T-helper 2 cell treated with Interferon-gamma antibody and Interleukin-4, amounts not matched to agents 100 ng/mL and 5 ng/mL, for 36 hours (primary cell): Measurements from ENCODE around the gene MAP3K5. TPM values are rescaled to one million over a fixed set of nuclear protein-coding genes. Genes with fewer than 3 reads are reported as not detected.
"Not testable (repeated sequence)": the region's sequence is repeated elsewhere in the genome, so short reads cannot be mapped to it uniquely, and the experiment has no call there.

Source experiments
- intact Hi-C: fragments of 100-400 bp; cut with micrococcal nuclease; formaldehyde crosslinking; loops from one replicate; pipeline ENCODE4 v1.15.1; 2023
- total RNA-seq: library from RNA; stranded (reverse); gene quantifications from 2 replicates; pipeline ENCODE4 v1.2.3, GENCODE V29; 2022

The MAP3K5 gene
- total RNA-seq, 1 donor from 2014 or later: 24.4 TPM

- intact Hi-C loops: loop anchor here (10.0 kb wide), 1 partner anchor 511 kb away; the partner anchor contains the start of gene BCLAF1
Observed at GRCh38 chr6:136795386-136795785, 3.1 kb upstream of the MAP3K5 start.

- intact Hi-C loops: loop anchor here (1.0 to 10.0 kb wide), 6 partner anchors 29 to 509 kb away; partner anchors contain the start of genes BCLAF1 and PEX7
Observed at GRCh38 chr6:136793363-136793762, 1.1 kb upstream of the MAP3K5 start.

GRCh38 chr6:136792095-136792409 lies 225 bp downstream of the MAP3K5 start:
- intact Hi-C loops: loop anchor here (1.0 to 10.0 kb wide), 4 partner anchors 39 to 507 kb away; partner anchors contain the start of genes BCLAF1 and IFNGR1

- intact Hi-C loops: loop anchor here (1.0 to 10.0 kb wide), 5 partner anchors 31 to 507 kb away; partner anchors contain the start of genes BCLAF1 and IFNGR1
Observed at GRCh38 chr6:136791296-136792094, 782 bp downstream of the MAP3K5 start.

- intact Hi-C loops: loop anchor here (2.0 to 10.0 kb wide), 3 partner anchors 30 to 506 kb away; partner anchors contain the start of gene BCLAF1
Observed at GRCh38 chr6:136790411-136791295, 1.6 kb downstream of the MAP3K5 start.

GRCh38 chr6:136789440-136789839 lies 2.8 kb downstream of the MAP3K5 start:
- intact Hi-C loops: not testable (repeated sequence)

GRCh38 chr6:136788069-136788902 lies 4.0 kb downstream of the MAP3K5 start:
- intact Hi-C loops: loop anchor here (1.0 kb wide), 1 partner anchor 180 kb away; no protein-coding TSS in a partner anchor

GRCh38 chr6:136787726-136788068 lies 4.6 kb downstream of the MAP3K5 start:
- intact Hi-C loops: loop anchor here (1.0 kb wide), 1 partner anchor 179 kb away; no protein-coding TSS in a partner anchor

- intact Hi-C loops: no loop called here
Observed at GRCh38 chr6:136786658-136787057, 5.6 kb downstream of the MAP3K5 start.

- intact Hi-C loops: no loop called here
Observed at GRCh38 chr6:136784910-136785746, 7.1 kb downstream of the MAP3K5 start.

GRCh38 chr6:136784271-136784664 lies 8.0 kb downstream of the MAP3K5 start:
- intact Hi-C loops: no loop called here

- intact Hi-C loops: no loop called here
Observed at GRCh38 chr6:136783495-136784270, 8.6 kb downstream of the MAP3K5 start.

- intact Hi-C loops: no loop called here
Observed at GRCh38 chr6:136783021-136783420, 9.3 kb downstream of the MAP3K5 start.

GRCh38 chr6:136782021-136782770 lies 10.1 kb downstream of the MAP3K5 start:
- intact Hi-C loops: no loop called here

GRCh38 chr6:136780972-136781371 lies 11.3 kb downstream of the MAP3K5 start:
- intact Hi-C loops: no loop called here

- intact Hi-C loops: no loop called here
Observed at GRCh38 chr6:136779682-136780081, 12.6 kb downstream of the MAP3K5 start.

- intact Hi-C loops: no loop called here
Observed at GRCh38 chr6:136777651-136778050, 14.6 kb downstream of the MAP3K5 start.

GRCh38 chr6:136775548-136775947 lies 16.7 kb downstream of the MAP3K5 start:
- intact Hi-C loops: no loop called here

- intact Hi-C loops: no loop called here
Observed at GRCh38 chr6:136775081-136775480, 17.2 kb downstream of the MAP3K5 start.
